ENCODE results near the gene NUDT8. TPM values are rescaled to one million over a fixed set of nuclear protein-coding genes. Genes with fewer than 3 reads are reported as not detected.

NUDT8 gene
- total RNA-seq, 1 experiment from 2014 or later, result 25.5 TPM

- no peaks in the 10 kb centered on the region for H3K9me2 ChIP-seq (ENCODE audit: insufficient read depth)
- no peak overlapping the region for H3K4me3 ChIP-seq
- H4K20me1 ChIP-seq (ENCODE audit: insufficient read depth), result no peaks in the 10 kb centered on the region
- H3K4me1 ChIP-seq (replicated peaks; ENCODE audit: insufficient read depth), result no peaks in the 10 kb centered on the region
- H3K79me2 ChIP-seq (ENCODE audit: low read depth), result no peaks in the 10 kb centered on the region
- no peak overlapping the region for H2AFZ ChIP-seq
- CTCF ChIA-PET, result interaction anchor here (0.7 to 1.2 kb wide), 2 partner anchors 14 to 15 kb away, joined by 3 to 5 read pairs; no protein-coding TSS in a partner anchor
- TF ChIP-seq CTCF (conservative IDR thresholded peaks at IDR 0.05) (no peak), EZH2 (IDR thresholded peaks at IDR 0.05; ENCODE audit: low read depth) (no peak)
- no peak overlapping the region for H3K27ac ChIP-seq
- intact Hi-C loops (cut with micrococcal nuclease; ENCODE audit: unreplicated experiment), result no loop called here
- no peak overlapping the region for H3K4me2 ChIP-seq
- no peaks in the 10 kb centered on the region for H3K9me3 ChIP-seq (ENCODE audit: insufficient read depth, low read depth)
- H3K36me3 ChIP-seq (ENCODE audit: low read depth), result no peaks in the 10 kb centered on the region
- peaks cover 21% of the 10 kb centered on the region for H3F3A ChIP-seq (ENCODE audit: insufficient read depth, low read depth)
- POLR2A ChIA-PET (ENCODE audit: unreplicated experiment), result no interaction called here
- no TSS peak for BruUV-seq (replicated peaks)
- DNase-seq, result no peak
- peaks cover 13% of the 10 kb centered on the region for H3K27me3 ChIP-seq (ENCODE audit: insufficient read depth, low read depth)
These were observed 15.0 kb upstream of the NUDT8 start for GRCh38 chr11:67644472-67645418.

GRCh38 chr11:67644042-67644441, 14.3 kb upstream of the NUDT8 start:
- intact Hi-C loops (cut with micrococcal nuclease; ENCODE audit: unreplicated experiment), result no loop called here
- no peaks in the 10 kb centered on the region for H3K79me2 ChIP-seq (ENCODE audit: low read depth)
- no peak overlapping the region for H3K4me3 ChIP-seq
- BruUV-seq (replicated peaks), result no TSS peak
- H3K4me1 ChIP-seq (replicated peaks; ENCODE audit: insufficient read depth), result no peaks in the 10 kb centered on the region
- peaks cover 17% of the 10 kb centered on the region for H3K27me3 ChIP-seq (ENCODE audit: insufficient read depth, low read depth)
- H3K36me3 ChIP-seq (ENCODE audit: low read depth), result no peaks in the 10 kb centered on the region
- peak; percentile 62 for TF ChIP-seq CTCF (conservative IDR thresholded peaks at IDR 0.05)
- no peak for TF ChIP-seq EZH2 (IDR thresholded peaks at IDR 0.05; ENCODE audit: low read depth)
- no peaks in the 10 kb centered on the region for H3K9me3 ChIP-seq (ENCODE audit: insufficient read depth, low read depth)
- no peaks in the 10 kb centered on the region for H3K9me2 ChIP-seq (ENCODE audit: insufficient read depth)
- no peaks in the 10 kb centered on the region for H4K20me1 ChIP-seq (ENCODE audit: insufficient read depth)
- ChIA-PET CTCF (interaction anchor here (1.2 kb wide), 1 partner anchor 15 kb away, joined by 3 read pairs; no protein-coding TSS in a partner anchor), POLR2A (ENCODE audit: unreplicated experiment) (no interaction called here)
- H2AFZ ChIP-seq, result no peak overlapping the region
- H3K4me2 ChIP-seq, result no peak overlapping the region
- DNase-seq, result peak; percentile 32 to 57
- H3F3A ChIP-seq (ENCODE audit: insufficient read depth, low read depth), result peaks cover 14% of the 10 kb centered on the region
- H3K27ac ChIP-seq, result no peak overlapping the region

GRCh38 chr11:67642173-67643120, 12.7 kb upstream of the NUDT8 start:
- Histone ChIP-seq H2AFZ (no peak overlapping the region), H3K27me3 (ENCODE audit: insufficient read depth, low read depth) (peaks cover 17% of the 10 kb centered on the region), H3K4me3 (no peak overlapping the region), H3K9me2 (ENCODE audit: insufficient read depth) (no peaks in the 10 kb centered on the region), H4K20me1 (ENCODE audit: insufficient read depth) (no peaks in the 10 kb centered on the region), H3K9me3 (ENCODE audit: insufficient read depth, low read depth) (no peaks in the 10 kb centered on the region), H3K36me3 (ENCODE audit: low read depth) (no peaks in the 10 kb centered on the region), H3K79me2 (ENCODE audit: low read depth) (no peaks in the 10 kb centered on the region), H3F3A (ENCODE audit: insufficient read depth, low read depth) (no peaks in the 10 kb centered on the region; the same call in 1 of the 2 replicates), H3K4me2 (no peak overlapping the region), H3K27ac (no peak overlapping the region), H3K4me1 (replicated peaks; ENCODE audit: insufficient read depth) (no peaks in the 10 kb centered on the region)
- no peak for DNase-seq
- ChIA-PET POLR2A (ENCODE audit: unreplicated experiment) (no interaction called here), CTCF (no interaction called here)
- BruUV-seq (replicated peaks), result no TSS peak
- TF ChIP-seq EZH2 (IDR thresholded peaks at IDR 0.05; ENCODE audit: low read depth) (no peak), CTCF (conservative IDR thresholded peaks at IDR 0.05) (no peak)
- intact Hi-C loops (cut with micrococcal nuclease; ENCODE audit: unreplicated experiment), result no loop called here

Measured in PC-9 (cell line).